SJSA1 (cell line): ENCODE data around the gene RCC1. TPM values are rescaled to one million over a fixed set of nuclear protein-coding genes. Genes with fewer than 3 reads are reported as not detected.
"Not testable (repeated sequence)": the region's sequence is repeated elsewhere in the genome, so short reads cannot be mapped to it uniquely, and the experiment has no call there.

Experiments
- DNase-seq, 2 experiments: peaks; one replicate each; pipeline ENCODE4 v3.0.0-alpha.2; 2015 to 2020; ENCODE audit warnings: low spot score in 2 of 2, low read depth in 1 of 2
- H3K27ac ChIP-seq: fragments of 250-450 bp; sonication (Bioruptor Pico); 2 replicates; pipeline ENCODE4 v1.5.1; 2020; ENCODE audit warnings: mild to moderate bottlenecking, moderate library complexity
- H3K27me3 ChIP-seq: fragments of 250-450 bp; sonication (Bioruptor Pico); replicated peaks from 2 replicates; pipeline ENCODE4 v1.5.1; 2020; ENCODE audit warnings: mild to moderate bottlenecking, moderate library complexity
- H3K36me3 ChIP-seq: fragments of 250-450 bp; sonication (Bioruptor Pico); 2 replicates; pipeline ENCODE4 v1.5.1; 2020; ENCODE audit warnings: mild to moderate bottlenecking
- H3K4me1 ChIP-seq: fragments of 250-450 bp; sonication (Bioruptor Pico); replicated peaks from 2 replicates; pipeline ENCODE4 v1.6.1; 2021; ENCODE audit warnings: mild to moderate bottlenecking
- H3K4me3 ChIP-seq: fragments of 250-450 bp; sonication (Bioruptor Pico); 2 replicates; pipeline ENCODE4 v1.5.1; 2020; ENCODE audit warnings: mild to moderate bottlenecking
- H3K9me3 ChIP-seq: fragments of 250-450 bp; sonication (Bioruptor Pico); replicated peaks from 2 replicates; pipeline ENCODE4 v1.5.1; 2020; ENCODE audit warnings: mild to moderate bottlenecking
- total RNA-seq: library from RNA; depleted of rRNA; stranded (reverse); fragments of >200 nt; shearing (Covaris generic); gene quantifications from 2 replicates; pipeline ENCODE4 v1.2.3, GENCODE V29; 2014

Gene RCC1
- total RNA-seq, 1 experiment from 2014 or later = 52.7 TPM

- not testable (repeated sequence) for H3K4me1 ChIP-seq, H3K4me3 ChIP-seq, H3K9me3 ChIP-seq, H3K27me3 ChIP-seq, DNase-seq, H3K27ac ChIP-seq
- peaks cover 25% of the 10 kb centered on the region for H3K36me3 ChIP-seq
Observed at GRCh38 chr1:28541414-28542015, 35.7 kb downstream of the RCC1 start.

DNA sequence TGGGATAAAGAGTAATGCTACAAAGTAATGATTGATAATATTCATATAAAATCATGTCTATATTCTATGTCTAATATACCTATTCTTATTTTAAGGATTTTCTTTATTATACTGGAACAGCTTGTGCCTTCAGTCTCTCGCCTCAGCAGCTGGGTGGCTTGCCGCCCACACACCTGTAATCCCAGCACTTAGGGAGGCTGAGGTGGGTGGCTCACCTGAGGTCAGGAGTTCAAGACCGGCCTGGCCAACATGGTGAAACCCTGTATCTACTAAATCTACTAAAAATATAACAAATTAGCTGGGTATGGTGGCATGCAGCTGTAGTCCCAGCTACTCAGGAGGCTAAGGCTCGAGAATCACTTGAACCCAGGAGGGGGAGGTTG, 39.4 kb downstream of the RCC1 start:
- no peaks in the 10 kb centered on the region for H3K9me3 ChIP-seq
- no peak overlapping the region for H3K27ac ChIP-seq
- H3K36me3 ChIP-seq = no peaks in the 10 kb centered on the region
- H3K4me3 ChIP-seq = no peak overlapping the region
- no peaks in the 10 kb centered on the region for H3K4me1 ChIP-seq
- H3K27me3 ChIP-seq = no peaks in the 10 kb centered on the region
- no peak for DNase-seq

GRCh38 chr1:28548318-28548717, 42.5 kb downstream of the RCC1 start:
- 0 out of 2 replicates have a peak, but pooled peaks cover 3% of the 10 kb centered on the region for H3K4me1 ChIP-seq
- no peak for DNase-seq
- no peaks in the 10 kb centered on the region for H3K27me3 ChIP-seq
- no peaks in the 10 kb centered on the region for H3K36me3 ChIP-seq
- no peak overlapping the region for H3K27ac ChIP-seq
- H3K9me3 ChIP-seq = no peaks in the 10 kb centered on the region
- no peak overlapping the region for H3K4me3 ChIP-seq

- no peak overlapping the region for H3K27ac ChIP-seq
- no peaks in the 10 kb centered on the region for H3K27me3 ChIP-seq
- 0 out of 2 replicates have a peak, but pooled peaks cover 7% of the 10 kb centered on the region for H3K4me1 ChIP-seq
- H3K4me3 ChIP-seq = no peak overlapping the region
- H3K36me3 ChIP-seq = peaks cover 3% of the 10 kb centered on the region; the same call in 1 of the 2 replicates
- no peaks in the 10 kb centered on the region for H3K9me3 ChIP-seq
- no peak for DNase-seq
Observed at GRCh38 chr1:28551381-28551780, 45.5 kb downstream of the RCC1 start.

GRCh38 chr1:28552758-28553663, 47.2 kb downstream of the RCC1 start, which contains the start of gene TRNAU1AP:
TRNAU1AP (plus strand) TSS chr1:28553085; CDS start chr1:28553111, 26 bp downstream.
- Histone ChIP-seq H3K4me1 (0 out of 2 replicates have a peak, but pooled peaks cover 7% of the 10 kb centered on the region), H3K9me3 (no peaks in the 10 kb centered on the region)

DNA sequence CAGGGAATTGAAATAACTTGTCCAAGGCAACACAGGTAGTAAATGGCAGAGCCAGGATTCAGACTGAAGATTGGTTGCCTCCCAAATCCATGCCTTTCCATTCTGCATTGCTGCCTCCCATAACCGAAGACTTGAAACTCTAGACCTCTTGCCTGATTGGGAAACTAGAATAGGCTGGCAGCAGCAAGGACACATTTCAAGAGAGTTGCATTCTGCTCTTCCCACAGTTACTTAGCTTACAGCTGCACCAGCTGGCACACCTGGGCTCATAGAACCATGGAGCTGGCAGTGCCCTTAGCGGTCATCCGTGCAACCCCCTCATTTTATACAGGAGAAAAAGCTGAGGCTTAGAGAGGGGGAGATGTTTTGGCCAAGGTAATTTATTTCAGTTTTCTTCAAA, 55.0 kb downstream of the RCC1 start:
- H3K36me3 ChIP-seq = peaks cover 66% of the 10 kb centered on the region
- H3K27me3 ChIP-seq = no peaks in the 10 kb centered on the region
- H3K4me1 ChIP-seq = no peaks in the 10 kb centered on the region
- no peaks in the 10 kb centered on the region for H3K9me3 ChIP-seq
- no peak for DNase-seq
- no peak overlapping the region for H3K27ac ChIP-seq
- no peak overlapping the region for H3K4me3 ChIP-seq

More at GRCh38 chr1:28552758-28553663, 47.2 kb downstream of the RCC1 start, which contains the start of gene TRNAU1AP:
- DNase-seq = peak; percentile 84 to 96
- Histone ChIP-seq H3K27me3 (no peaks in the 10 kb centered on the region), H3K27ac (peak within 1 kb of the TSS; percentile 0; the same call in 1 of the 2 replicates), H3K36me3 (peaks cover 7% of the 10 kb centered on the region), H3K4me3 (peak within 1 kb of the TSS; percentile 56)

GRCh38 chr1:28564310-28564709, 58.5 kb downstream of the RCC1 start:
- Histone ChIP-seq H3K9me3 (no peaks in the 10 kb centered on the region), H3K4me3 (no peak overlapping the region), H3K27ac (no peak overlapping the region), H3K4me1 (no peaks in the 10 kb centered on the region), H3K27me3 (no peaks in the 10 kb centered on the region), H3K36me3 (peaks cover 76% of the 10 kb centered on the region)
- no peak for DNase-seq

DNA sequence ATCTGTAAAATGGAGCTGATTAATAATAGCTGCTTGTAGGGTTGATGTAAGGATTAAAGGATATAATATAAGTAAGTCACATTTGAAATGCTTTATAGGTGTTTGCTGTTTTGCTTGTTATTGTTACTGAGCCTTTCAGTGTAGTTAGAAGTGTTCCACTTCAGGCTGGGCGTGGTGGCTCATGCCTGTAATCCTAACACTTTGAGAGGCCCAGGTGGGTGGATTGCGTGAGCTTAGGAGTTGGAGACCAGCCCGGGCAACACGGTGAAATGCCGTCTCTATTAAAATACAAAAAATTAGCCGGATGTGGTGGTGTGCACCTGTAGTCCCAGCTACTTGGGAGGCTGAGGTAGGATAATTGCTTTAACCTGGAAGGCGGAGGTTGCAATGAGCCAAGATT, 59.2 kb downstream of the RCC1 start:
- Histone ChIP-seq H3K27me3 (no peaks in the 10 kb centered on the region), H3K4me1 (no peaks in the 10 kb centered on the region), H3K4me3 (no peak overlapping the region), H3K27ac (no peak overlapping the region), H3K36me3 (peaks cover 72% of the 10 kb centered on the region), H3K9me3 (no peaks in the 10 kb centered on the region)
- DNase-seq = no peak

GRCh38 chr1:28565726-28566125, 59.9 kb downstream of the RCC1 start:
- Histone ChIP-seq H3K4me1 (no peaks in the 10 kb centered on the region), H3K36me3 (peaks cover 70% of the 10 kb centered on the region), H3K27me3 (no peaks in the 10 kb centered on the region), H3K27ac (no peak overlapping the region), H3K9me3 (no peaks in the 10 kb centered on the region), H3K4me3 (no peak overlapping the region)
- DNase-seq = no peak

DNA sequence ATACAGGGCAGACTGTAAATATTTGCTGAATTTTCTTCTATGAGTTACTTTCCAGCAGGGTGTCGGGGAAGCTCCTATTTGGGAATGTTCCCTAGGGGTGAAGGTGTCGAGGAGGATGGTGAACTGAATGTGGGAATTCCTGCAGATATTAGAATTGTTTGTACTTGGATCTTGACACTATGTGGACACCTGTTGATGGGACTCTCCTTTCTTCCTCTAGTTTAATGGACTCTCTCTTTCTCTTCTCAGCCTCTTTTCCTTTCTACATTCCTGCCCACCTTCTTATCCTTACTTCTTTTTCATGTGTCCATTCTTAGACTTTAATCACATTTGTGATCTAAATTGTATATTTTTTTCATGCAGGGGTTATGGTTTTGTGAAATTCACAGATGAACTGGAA, 61.1 kb downstream of the RCC1 start:
- Histone ChIP-seq H3K4me1 (no peaks in the 10 kb centered on the region), H3K36me3 (peaks cover 70% of the 10 kb centered on the region), H3K9me3 (no peaks in the 10 kb centered on the region), H3K27ac (no peak overlapping the region), H3K4me3 (no peak overlapping the region), H3K27me3 (no peaks in the 10 kb centered on the region)
- DNase-seq = no peak

- Histone ChIP-seq H3K9me3 (no peaks in the 10 kb centered on the region), H3K4me1 (no peaks in the 10 kb centered on the region), H3K36me3 (peaks cover 58% of the 10 kb centered on the region), H3K4me3 (no peak overlapping the region), H3K27ac (no peak overlapping the region), H3K27me3 (no peaks in the 10 kb centered on the region)
- DNase-seq = no peak
Observed at GRCh38 chr1:28571911-28572310, 66.1 kb downstream of the RCC1 start.

- not testable (repeated sequence) for H3K4me3 ChIP-seq, DNase-seq, H3K27me3 ChIP-seq, H3K27ac ChIP-seq, H3K4me1 ChIP-seq, H3K9me3 ChIP-seq
- H3K36me3 ChIP-seq = peaks cover 59% of the 10 kb centered on the region
Observed at GRCh38 chr1:28572891-28573290, 67.0 kb downstream of the RCC1 start.

DNA sequence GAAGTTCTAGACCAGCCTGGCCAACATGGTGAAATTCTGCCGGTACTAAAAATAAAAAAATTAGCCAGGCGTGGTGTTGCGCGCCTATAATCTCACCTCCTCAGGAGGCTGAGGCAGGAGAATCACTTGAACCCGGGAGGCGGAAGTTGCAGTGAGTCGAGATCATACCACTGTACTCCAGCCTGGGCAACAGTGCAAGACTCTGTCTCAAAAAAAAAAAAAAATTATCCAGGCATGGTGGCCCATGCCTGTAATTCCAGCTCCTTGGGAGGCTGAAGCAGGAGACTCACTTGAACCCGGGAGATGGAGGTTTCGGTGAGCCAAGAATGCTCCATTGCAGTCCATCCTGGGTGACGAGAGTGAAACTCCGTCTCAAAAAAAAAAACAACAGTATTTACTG, 67.7 kb downstream of the RCC1 start:
- Histone ChIP-seq H3K27ac (no peak overlapping the region), H3K4me1 (no peaks in the 10 kb centered on the region), H3K9me3 (no peaks in the 10 kb centered on the region), H3K36me3 (peaks cover 59% of the 10 kb centered on the region), H3K4me3 (no peak overlapping the region), H3K27me3 (no peaks in the 10 kb centered on the region)
- DNase-seq = no peak

GRCh38 chr1:28577052-28577678, 71.3 kb downstream of the RCC1 start:
- Histone ChIP-seq H3K9me3 (no peaks in the 10 kb centered on the region), H3K27me3 (no peaks in the 10 kb centered on the region), H3K36me3 (peaks cover 59% of the 10 kb centered on the region), H3K4me3 (no peak overlapping the region), H3K27ac (no peak overlapping the region), H3K4me1 (peaks cover 16% of the 10 kb centered on the region)
- no peak for DNase-seq
